ENCODE results near the gene GMPPA.

Gene GMPPA

DNA sequence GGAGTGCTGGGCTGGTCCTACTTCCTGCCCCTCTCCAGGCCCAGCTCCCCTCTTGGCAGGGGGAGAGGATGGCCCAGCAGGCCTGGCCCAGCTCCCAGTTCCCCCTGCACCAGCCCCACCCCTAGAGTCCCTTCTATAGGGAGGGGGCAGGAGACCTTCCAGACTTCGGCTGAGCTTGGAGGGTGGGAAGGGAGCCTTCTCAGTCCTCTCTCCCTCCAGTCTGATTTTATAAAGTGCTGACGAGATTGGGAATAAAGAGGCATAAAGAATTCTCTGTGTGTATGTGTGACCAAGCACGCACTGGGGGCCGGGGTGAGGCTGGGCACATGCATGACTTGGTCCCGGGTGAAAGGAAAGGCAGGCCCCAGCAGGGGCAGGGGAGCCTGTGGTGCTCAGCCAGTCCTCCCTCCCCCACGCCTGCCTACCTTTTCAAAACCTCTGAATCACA lies 39.8 kb downstream of the GMPPA start:
- TF ChIP-seq, protein P1, sequence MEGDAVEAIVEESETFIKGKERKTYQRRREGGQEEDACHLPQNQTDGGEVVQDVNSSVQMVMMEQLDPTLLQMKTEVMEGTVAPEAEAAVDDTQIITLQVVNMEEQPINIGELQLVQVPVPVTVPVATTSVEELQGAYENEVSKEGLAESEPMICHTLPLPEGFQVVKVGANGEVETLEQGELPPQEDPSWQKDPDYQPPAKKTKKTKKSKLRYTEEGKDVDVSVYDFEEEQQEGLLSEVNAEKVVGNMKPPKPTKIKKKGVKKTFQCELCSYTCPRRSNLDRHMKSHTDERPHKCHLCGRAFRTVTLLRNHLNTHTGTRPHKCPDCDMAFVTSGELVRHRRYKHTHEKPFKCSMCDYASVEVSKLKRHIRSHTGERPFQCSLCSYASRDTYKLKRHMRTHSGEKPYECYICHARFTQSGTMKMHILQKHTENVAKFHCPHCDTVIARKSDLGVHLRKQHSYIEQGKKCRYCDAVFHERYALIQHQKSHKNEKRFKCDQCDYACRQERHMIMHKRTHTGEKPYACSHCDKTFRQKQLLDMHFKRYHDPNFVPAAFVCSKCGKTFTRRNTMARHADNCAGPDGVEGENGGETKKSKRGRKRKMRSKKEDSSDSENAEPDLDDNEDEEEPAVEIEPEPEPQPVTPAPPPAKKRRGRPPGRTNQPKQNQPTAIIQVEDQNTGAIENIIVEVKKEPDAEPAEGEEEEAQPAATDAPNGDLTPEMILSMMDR (IDR thresholded peaks at IDR 0.05): no peak

DNA sequence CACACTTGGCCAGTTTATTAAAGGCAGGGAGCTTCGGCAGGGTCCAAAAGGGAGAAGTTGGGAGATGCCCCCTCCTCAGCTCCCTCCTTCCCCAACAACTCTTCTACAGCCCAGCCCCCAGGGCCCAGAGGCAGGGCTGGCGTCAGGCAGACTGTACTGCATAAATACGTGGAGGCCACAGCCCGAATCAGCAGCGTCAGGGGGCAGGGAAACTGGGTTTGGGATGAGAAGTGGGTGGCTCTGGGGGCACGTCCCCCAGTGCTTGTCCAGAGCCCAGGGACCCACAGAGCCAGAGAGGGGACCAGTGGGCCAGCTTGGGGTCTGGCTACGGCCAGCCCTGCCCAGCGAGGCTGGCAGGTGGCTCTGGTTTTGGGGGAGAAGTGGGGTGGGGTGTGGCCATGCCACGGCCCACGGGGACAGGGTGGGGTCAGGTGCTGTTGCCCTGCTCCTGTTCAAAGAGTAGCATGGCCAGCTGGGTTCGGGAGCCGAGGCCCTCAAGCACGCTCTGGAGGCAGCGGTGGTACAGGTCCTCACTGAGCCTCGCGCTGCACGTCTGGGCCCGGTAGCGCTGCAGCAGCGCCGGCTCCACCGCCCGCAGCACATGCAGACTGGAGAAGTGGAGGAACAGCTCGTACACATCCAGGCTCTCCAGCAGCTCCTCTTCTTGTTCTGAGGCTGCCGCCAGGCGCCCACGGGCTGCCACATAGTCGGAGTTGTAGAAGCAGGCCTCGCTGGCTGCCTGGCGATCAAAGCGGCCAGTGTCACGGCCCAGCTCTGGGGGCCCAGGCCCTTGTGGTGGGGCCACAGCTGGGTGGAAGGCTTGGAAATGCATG lies 40.5 kb downstream of the GMPPA start:
- TF ChIP-seq, protein P1 (IDR thresholded peaks at IDR 0.05): no peak

DNA sequence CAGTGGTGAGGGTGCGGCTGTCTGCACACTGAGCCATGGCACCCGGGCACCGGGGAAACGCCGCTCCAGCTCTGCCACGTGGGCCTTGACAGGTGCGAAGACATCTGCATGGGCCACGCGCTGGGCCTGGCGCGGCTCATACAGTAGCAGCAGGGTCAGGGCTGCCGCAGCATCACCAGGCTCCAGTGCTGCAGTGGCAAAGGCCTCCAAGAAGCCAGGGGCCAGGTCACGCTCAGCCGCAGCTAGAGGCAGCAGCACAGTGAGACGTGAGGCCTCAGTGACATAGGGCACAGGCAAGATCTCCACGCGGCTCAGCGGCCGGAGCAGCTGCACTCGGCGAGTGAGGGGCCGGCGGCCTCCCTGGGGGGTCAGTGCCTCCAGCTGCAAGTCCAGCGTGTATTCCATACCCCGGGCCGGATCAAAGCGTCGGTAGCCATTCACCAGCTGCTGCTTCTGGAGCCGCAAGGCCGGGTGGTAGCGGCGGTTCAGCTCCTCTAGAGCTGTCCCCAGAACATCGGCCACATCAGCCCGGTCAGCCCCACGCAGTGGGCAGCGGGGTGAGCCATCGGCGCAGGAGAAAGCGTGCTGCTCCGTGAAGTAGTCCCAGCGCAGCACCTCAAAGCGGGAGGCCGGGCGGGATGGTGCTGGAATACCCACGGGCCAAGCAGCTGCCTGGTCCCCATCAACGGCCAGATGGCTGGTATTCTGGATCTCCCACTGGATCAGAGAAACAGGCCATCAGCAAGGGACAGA lies 41.4 kb downstream of the GMPPA start:
- TF ChIP-seq, protein P1 (IDR thresholded peaks at IDR 0.05): no peak

DNA sequence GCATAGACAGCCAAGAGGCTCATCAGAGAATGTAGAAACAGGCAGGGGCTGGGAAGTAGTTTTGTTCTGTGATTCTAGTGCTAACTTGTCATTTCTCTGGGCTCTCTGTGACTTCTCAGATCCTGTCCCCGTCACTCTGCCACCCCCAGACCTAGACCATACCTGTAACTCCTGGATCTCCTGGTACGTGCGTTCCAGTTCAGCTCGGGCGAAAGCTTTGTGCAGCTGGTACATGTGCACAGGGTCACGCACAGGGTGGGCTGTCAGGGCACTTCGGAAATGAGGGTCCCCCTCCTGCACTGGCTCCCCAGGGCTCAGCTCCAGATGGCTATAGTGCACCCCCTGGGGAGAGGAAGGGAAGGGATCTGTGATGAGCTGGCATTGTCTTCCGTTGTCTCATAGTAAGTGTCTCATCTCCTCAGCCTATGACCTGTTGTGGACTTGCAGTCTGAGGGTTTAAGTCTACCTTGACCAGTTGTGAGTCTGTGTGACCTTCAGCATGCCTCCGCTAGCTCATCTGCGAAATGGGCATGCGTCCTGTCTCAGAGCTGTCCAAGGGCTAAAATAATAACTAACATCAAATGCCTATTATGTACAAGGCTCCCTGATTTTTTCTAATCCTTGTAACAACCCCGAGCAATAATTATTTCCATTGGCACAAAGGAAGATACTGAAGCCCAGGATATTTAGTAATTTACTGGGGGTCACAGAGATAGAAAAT lies 42.3 kb downstream of the GMPPA start:
- TF ChIP-seq, protein P1 (IDR thresholded peaks at IDR 0.05): no peak

DNA sequence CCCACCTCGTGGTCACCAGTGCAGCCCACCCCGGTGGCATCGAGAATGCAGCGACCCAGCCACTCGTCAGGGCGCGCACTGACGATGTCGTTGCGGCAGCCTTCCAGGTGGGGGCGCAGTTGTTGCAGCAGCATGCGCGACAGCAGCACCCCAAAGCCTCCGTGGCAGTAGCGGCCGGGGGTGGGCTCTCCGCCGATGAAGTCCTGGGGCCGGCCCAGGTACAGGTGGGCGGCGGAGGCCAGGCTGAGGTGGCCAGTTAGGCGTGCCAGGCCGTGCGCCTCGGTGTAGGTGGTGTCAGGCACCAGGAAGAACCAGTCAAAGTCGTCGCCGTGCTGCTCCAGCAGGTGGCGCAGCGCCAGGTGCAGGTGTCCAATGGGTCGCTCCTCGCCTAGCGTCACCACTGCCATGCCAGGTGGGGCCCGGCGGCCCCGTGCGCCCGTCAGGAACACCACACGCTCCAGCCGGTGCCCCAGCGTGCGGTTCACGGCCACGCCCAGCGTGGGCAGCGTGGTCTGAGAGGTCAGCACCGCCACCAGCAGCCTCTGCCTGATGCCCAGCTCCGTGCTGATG lies 43.0 kb downstream of the GMPPA start:
- TF ChIP-seq, protein P1 (IDR thresholded peaks at IDR 0.05): peak; percentile 97

DNA sequence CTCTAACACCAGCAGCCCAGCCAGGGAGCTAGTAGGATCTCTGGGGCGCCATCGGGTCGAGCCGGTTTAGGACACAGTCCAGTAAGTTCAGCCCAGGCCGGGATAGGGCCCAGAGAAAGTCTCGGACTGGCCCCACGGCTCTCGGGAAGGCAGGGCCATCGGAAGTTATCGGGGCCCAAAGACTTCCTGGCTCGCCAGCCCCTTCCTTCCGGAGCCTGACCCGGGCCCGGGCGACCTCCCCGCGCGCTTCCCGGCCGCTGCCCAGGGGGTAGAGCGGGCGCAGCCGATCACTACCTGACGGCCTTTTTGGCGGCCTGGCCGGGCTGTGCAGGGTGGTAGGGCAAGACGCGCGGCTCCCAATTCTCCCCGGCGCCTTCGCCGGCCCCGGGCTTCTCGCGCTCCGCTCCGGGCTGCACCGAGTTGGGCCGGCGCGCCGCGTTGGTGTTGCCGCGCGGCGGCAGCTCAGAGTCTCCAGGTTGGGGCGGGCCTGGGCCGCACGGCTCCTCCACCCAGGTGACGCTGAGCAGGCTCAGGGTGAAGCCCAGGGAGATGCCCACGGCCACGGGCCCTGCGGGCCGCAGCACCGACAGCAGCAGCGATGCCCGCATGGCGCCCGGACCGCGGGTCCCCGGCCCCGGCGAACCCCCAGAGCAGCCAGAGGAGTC lies 44.4 kb downstream of the GMPPA start:
- TF ChIP-seq, protein P1 (IDR thresholded peaks at IDR 0.05): no peak

Measured in LNCAP (cell line).